Activated CD4-positive, alpha-beta T cell treated with anti-CD3 and anti-CD28 coated beads for 48 hours (primary cell): ENCODE data around the gene USH1G.

Experiments
- DNase-seq: peaks from one replicate; pipeline ENCODE4 v3.0.0-alpha.2; 2020

Gene USH1G

DNA sequence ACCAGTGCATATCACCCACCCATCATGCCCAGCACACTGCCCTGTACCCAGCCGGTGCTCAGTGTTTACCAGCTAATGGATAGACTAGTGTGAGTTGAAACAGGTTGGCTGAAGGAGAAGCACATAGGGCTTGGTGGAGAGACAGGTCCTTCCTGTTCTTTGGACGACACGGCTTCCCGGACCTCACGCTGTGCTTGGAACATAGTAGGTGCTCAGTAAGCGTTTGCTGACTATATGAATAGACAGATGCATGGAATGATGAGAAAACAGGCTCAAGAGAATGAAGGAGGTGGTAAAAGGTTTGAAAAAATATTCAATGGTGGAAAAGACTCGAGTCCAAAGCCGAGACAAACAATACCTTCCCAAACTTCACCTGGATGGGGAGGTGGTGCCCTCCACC, 22.8 kb downstream of the USH1G start:
- no peak for DNase-seq

DNA sequence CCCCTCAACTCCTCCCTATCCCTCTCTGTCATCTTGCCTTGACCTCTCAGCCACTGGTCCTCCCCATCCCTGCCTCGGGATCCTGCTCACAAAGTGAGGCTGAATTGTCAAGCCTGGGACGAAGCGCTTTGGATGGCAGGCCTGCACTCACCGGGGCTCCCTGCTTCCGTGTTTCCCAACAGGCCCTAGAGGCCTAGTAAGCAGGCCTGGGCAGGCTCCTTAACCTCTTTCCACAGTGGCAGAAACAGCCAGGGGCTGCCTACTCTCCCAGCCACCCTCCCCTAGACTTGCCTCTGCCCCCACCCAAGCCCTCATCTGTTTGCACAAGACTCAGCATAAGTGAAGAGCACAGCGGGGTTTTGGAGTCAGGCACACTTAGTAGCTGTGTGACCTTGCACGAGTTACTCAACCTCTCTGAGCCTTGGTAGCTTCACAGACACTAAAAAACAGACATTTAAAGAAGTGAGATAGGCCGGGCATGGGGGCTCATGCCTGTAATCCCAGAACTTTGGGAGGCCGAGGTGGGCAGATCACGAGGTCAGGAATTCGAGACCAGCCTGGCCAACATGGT, 24.6 kb downstream of the USH1G start:
- no peak for DNase-seq

DNA sequence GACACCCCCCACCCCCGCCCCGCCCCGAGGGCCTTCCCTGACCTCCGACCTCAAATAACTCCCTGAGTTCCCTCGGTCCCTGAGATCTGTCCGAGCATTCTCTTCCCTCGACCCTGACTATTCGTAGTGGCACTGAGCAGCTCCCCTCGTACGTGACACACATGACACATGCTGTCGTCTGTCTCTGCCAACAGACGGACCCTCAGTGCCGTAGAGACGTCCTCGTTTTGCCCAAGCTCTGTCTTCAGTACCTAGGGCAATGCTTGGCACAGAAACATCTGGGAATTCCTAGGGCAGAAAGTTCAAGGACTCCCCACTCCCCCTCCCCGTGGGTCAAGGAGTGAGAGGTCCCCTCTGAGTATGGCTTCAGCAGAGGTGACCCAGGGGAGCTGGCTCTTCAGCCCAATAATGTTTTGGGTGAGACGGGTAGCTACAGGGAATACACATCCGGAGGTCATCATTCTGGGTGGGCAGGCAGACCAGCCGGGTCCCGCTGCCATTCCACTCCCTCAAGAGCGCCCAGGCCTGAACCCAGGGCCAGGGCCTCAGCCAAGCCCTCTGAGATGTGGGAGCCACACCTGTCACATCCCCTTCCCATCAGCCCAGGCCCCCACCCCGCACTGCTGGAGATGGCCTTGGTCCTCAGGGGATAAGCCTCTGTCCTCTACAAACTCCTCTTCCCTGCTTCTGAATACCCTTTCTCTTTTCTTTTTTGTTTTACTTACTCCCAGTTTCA, 29.0 kb downstream of the USH1G start:
- DNase-seq, result no peak

- no peak for DNase-seq
Measured at GRCh38 chr17:74892974-74893911, 29.8 kb downstream of the USH1G start, which contains the start of gene FADS6. FADS6 (minus strand) TSS chr17:74893633; CDS start chr17:74893595, 38 bp downstream.

DNA sequence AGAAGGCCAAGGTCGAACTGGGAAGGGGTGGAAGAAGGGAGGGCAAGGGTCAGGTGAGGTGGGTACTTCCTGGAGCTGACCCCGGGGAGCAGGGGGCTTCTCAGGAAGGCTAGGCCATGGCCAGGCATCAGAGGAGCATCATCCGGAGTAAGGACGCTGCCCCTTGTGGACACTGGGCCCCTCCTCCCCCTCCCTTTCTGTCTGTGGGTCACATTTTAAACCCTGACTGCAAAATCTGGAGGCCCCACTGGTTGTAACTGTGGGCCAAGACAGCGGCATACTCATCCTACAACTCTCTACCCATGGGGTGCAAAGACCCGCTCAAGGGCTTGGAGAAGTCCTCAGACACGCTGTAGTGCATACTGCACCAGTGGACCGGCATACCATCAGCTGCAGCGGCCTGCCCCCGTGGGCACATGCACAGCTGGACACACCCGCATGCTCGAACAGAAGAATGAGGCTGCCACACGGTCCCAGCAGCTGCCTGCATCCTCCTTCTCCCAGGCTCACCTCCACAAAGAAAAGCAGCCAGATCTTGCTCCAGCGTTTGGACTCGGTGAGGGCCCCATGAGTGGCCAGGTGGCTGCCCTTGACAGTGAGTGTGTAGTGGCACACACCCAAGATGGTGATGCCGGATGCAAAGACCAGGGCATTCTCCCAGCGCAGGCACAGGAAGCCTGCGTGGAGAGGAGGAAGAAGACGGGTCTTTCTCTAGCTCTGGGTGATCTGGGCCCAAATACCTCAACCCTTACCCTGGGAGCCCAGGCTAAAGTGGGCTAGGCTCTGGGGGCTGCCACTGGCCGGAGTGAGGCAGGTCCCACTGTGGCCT, 30.8 kb downstream of the USH1G start:
- DNase-seq, result no peak

- DNase-seq, result no peak
Measured at GRCh38 chr17:74890554-74890953, 32.5 kb downstream of the USH1G start.

- DNase-seq, result no peak
Measured at GRCh38 chr17:74888469-74888868, 34.6 kb downstream of the USH1G start.

GRCh38 chr17:74883241-74883745, 39.8 kb downstream of the USH1G start:
- no peak for DNase-seq

- no peak for DNase-seq
Measured at GRCh38 chr17:74882517-74883240, 40.4 kb downstream of the USH1G start.

DNA sequence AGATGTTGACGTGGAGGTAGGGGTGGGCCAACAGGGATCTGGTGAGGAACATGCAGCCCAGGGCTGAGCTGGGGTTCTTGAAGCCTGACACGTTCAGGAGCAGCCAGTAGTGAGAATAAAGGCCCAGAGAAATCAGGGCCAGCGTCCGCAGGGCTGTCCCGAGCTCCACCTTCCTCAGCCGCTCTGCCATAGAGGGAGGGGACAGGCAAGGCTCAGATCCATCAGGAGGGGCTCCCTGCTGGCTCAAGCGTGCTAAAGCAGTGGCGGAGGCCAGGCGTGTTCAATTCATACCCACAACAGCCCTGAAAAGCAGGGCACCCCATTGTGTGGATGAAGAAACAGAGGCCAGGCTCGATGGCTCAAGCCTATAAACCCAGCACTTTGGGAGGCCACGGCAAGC, 42.0 kb downstream of the USH1G start:
- no peak for DNase-seq

DNA sequence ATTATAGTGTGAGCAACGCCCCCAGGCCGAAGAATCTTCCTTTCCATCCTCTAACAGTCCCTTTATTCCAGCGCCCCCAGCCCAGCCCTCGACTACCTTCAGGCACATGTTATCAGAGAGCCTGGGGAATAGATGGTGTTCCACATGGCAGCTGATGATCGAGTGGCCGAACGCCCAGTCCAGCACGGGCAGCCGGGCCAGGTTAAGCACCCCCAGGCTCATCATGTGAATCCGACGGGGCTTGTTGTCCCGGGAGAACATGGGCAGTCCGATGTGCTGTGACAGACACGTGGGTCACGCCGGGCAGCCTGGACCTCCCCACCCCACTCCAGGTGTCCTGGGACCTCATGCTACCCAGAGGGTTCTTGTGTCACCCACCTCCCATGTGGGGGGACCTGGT, 43.7 kb downstream of the USH1G start:
- DNase-seq, result no peak

DNA sequence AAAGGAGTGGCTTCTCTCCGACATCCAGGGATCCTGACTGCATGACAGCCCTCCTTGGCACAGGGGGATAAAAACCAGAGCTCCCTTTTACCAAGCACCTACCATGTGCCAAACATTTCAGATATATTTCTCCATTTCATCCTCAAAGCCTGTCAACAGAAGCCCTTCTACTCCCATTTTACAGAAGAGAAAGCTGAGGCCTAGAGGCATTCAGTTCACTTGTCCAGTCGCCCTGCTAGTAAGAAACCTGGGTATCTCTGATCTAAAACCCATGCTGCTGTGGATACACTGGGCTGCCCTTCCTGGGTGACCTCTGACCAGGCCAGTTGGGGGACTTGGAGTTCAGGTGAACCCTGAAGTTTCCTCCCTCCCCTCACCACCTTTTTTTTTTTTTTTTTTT, 44.4 kb downstream of the USH1G start:
- DNase-seq, result no peak

DNA sequence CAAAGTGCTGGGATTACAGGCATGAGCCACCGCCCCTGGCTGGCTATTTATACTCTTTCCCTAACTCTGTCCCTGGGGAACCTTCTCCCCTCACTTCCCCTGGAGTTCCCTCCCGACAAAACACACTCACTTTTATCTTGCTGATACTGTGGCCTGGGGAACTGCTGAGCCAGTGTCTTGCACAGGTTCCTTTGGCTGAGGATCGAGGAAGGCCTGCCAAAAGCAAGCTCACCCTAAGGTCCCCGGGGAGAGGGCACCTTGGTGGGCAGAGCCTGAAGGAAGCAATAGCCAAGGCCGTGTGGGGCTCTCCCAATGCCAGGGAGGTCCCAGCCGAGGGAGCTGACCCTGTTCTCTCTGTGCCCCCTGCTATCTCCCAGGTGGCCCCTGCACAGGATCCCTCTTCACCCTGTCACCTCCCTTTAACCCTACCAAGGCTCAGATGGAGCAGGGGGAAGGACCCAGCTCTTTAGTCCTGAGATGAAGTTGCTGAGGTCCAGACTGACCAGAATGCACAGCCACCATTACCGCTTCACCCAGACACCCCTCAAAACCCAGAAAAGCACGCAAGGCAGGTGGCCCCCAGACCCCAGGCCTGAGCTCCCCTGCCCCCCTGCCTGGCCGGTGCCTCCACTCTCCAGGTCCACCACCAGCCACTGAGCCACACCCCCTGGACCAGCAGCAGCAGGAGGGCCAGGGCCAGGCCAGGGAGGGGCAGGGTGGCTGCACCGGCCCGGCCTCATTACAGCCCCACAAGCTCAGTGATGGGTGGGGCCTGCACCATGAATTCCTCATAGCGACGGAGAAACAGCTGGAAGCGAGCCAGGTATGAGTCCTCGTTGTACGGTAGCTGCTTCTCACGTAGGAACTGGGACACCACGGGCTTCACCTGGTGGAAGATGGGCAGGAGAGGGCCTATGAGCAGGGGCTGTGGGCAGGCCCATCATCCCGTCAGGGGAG, 45.2 kb downstream of the USH1G start:
- DNase-seq, result no peak

GRCh38 chr17:74875977-74876593, 47.0 kb downstream of the USH1G start:
- DNase-seq, result no peak

DNA sequence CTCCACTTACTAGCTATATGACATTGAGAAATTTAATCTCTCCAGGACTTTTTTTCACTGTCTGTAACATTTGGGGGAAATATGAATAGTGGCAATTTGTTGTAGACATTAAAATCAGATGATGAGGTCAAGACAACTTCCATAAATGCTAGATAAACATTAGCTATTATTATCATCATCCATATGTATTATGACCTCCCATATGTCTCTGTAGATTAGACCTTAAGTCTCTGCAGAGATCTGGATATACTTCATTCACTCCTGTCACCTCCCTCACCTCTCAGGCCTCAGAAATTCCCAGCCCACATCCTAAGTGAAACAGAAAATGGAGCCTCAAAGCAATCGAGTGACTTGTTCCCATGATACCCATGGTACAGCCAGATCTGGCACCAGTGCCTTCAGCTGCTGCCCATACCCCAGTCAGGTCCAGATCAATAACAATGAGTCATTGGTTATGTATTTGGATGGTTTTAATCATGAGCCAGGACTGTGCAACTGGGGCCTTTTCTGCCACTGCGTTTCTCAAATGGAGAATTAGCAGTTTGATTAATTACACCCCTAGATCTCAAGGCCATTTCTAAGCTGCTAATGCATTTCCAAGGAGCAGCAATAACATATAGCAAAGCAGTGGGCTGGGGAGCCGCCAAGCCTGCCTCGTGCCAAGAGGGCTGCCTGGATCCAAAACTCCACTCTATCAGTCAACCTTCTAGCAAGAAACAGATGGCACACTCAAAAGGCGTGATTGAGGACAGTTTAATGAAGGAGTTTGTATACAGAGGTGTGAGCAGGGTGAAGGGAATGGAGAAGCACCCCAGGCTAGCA, 47.7 kb downstream of the USH1G start:
- no peak for DNase-seq

- no peak for DNase-seq
Measured at GRCh38 chr17:74874615-74875037, 48.4 kb downstream of the USH1G start.

DNA sequence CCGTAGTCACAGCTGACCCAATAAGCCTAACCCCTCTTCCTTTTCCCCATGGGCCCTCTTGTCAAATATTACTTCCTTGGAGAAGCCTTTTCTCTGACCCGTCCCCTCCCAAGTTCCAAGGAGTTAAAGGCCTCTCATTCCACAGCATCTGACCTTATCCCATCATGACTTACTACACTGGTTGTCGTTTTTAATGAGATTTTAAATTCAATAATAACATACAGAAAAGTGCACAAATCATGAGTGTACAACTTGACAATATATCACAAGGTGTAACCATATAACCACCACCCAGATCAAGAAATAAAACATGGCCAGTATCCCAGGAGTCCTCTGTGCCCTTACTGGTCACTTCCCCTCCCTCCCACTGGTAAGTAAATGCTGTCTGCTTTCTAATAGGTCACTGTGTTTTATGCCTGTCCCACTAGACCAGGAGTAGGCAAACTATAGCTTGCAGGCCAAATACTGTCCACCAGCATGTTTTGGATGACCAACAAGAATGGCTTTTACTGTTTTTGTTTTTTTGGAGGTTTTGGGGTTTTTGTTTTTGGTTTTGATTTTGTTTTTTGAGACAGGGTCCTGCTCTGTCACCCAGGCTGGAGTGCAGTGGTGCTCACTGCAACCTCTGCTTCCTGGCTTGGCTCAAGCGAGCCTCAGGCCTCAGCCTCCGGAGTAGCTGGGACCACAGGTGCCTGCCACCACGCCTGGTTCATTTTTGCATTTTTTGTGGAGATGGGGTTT, 49.0 kb downstream of the USH1G start:
- no peak for DNase-seq
